Neutrophil (primary cell): ENCODE data around the gene C19orf85.

Experiments used
- H3K27ac ChIP-seq: fragments of 200-600 bp; sonication (generic); 2 replicates; pipeline ENCODE4 v1.5.1; 2016; ENCODE audit warnings: mild to moderate bottlenecking, moderate library complexity
- H3K27me3 ChIP-seq: fragments of 200-600 bp; sonication (generic); 2 replicates; pipeline ENCODE4 v1.6.0; 2016; ENCODE audit warnings: mild to moderate bottlenecking
- H3K36me3 ChIP-seq: fragments of 200-600 bp; sonication (generic); 2 replicates; pipeline ENCODE4 v1.5.1; 2017
- H3K4me1 ChIP-seq, 2 experiments: fragments of 200-600 bp in 1 of 2; sonication (generic) in 1 of 2; 1 replicate in 1 of 2; 2 replicates in 1 of 2; pipeline versions ENCODE4 v1.5.1 to v1.6.1; 2013 to 2016; ENCODE audit warnings: low read depth in 1 of 2, low read length in 1 of 2, mild to moderate bottlenecking in 1 of 2, moderate library complexity in 1 of 2; ENCODE audit not compliant: control insufficient read depth in 1 of 2, insufficient read depth in 1 of 2
- H3K4me3 ChIP-seq, 2 experiments: fragments of 200-600 bp in 1 of 2; sonication (generic) in 1 of 2; 1 replicate in 1 of 2; 2 replicates in 1 of 2; pipeline ENCODE4 v1.5.1; 2013 to 2016; ENCODE audit warnings: low read depth in 1 of 2, low read length in 1 of 2, mild to moderate bottlenecking in 1 of 2, moderate library complexity in 1 of 2
- H3K9me3 ChIP-seq: fragments of 200-600 bp; sonication (generic); 2 replicates; pipeline ENCODE4 v1.5.1; 2016
- TF ChIP-seq, protein P1 (sequence below): fragments of 200-600 bp; sonication (generic); IDR thresholded peaks from 2 replicates; pipeline ENCODE4 v1.5.1; 2016; ENCODE audit warnings: antibody characterized with exemption

C19orf85 gene

DNA sequence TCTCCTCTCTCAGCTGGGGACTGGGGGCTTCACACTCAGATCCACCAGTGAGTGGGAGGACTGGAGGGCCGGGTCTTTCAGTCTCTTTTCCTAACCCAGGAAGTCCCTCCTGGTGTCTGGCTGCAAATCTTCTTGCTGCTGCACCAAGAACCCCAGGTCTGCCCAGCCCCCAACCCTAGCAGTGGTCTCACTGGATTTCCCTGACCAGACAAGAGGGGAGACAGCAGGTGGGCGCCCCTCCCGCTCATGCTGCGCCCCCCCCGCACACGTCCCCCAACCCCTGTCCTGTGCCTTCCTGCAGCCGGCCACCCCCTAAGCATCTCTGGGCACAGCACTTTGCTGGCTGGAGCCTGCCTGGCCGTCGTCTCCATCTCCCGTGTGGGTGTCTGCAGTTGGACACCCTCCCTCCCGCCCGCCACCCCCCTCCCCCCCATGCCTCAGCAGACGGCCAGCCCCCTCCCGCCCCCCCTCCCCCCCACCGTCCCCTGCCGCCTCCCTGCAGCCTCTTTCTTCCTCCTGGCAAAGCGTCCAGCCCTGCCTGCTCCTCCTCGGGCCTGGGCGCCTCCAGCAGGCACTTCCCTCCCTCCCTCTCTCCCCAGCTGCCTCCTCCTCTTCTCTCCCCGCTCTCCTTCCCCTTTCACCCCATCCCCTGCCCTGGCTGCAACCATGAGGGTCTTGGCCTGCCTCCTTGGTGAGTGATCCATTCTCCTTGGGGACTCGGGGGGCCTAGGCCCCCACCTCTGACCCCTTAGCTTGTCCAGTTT lies 23.6 kb upstream of the C19orf85 start, which contains the start of gene SSC5D:
Gene SSC5D, plus strand, starts transcription at position 513 of the 764 bp plus-strand sequence. Its CDS starts 154 bp downstream, at position 667.
- Histone ChIP-seq H3K4me3 (no peak within 1 kb of the TSS), H3K4me1 (peaks cover 7 to 8% of the 10 kb centered on the region in 2 experiments), H3K36me3 (peaks cover 12% of the 10 kb centered on the region), H3K27me3 (peaks cover 91% of the 10 kb centered on the region), H3K27ac (no peak within 1 kb of the TSS), H3K9me3 (no peaks in the 10 kb centered on the region)
- TF ChIP-seq, protein P1, sequence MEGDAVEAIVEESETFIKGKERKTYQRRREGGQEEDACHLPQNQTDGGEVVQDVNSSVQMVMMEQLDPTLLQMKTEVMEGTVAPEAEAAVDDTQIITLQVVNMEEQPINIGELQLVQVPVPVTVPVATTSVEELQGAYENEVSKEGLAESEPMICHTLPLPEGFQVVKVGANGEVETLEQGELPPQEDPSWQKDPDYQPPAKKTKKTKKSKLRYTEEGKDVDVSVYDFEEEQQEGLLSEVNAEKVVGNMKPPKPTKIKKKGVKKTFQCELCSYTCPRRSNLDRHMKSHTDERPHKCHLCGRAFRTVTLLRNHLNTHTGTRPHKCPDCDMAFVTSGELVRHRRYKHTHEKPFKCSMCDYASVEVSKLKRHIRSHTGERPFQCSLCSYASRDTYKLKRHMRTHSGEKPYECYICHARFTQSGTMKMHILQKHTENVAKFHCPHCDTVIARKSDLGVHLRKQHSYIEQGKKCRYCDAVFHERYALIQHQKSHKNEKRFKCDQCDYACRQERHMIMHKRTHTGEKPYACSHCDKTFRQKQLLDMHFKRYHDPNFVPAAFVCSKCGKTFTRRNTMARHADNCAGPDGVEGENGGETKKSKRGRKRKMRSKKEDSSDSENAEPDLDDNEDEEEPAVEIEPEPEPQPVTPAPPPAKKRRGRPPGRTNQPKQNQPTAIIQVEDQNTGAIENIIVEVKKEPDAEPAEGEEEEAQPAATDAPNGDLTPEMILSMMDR: no peak

DNA sequence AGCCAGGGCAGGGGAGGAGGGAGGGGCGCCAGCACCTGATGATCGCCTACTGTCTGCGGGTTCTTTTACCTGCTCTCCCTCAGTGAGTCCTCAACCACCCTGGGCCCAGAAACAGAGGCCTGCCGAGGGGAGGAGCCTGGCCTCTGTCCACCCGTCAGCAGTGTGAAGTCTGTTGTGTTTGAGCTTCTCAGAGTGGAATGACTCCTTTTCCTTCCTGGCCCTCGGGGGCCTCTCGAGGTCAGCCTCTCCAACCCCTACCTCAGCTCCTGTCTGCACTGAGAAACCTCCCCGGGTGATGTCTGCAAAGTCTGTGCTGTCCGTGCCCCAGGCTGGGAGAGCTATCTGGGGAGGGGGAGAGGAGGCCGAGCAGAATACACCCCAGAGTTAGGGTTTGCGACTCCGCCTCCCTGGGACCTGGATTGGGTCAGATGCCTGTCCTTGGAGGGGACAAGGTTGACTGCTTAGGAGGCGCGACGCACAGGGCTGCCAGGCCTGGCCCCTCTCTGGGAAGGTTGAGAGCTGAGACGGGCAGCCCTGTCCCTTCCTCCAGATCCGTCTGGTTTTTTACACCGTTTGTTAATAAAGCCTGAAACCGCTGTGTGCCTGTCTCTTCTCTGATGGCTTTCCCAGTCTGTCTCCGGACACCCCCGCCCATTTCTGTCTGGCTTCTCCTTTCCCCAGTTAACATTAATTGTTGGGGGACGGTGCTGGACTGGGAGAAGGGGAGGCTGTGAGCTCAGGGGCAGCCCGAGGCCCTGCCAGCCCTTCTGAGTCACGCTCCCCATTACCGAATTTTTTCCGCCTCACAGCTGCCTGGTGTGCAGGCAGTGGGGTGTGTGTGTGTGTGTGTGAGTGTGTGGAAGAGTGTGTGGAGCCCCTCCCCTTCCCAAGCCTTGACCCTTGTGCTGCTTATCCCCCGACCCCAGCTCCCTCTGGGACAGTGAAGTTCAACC lies 22.7 kb upstream of the C19orf85 start:
- no peak overlapping the region for H3K4me3 ChIP-seq
- TF ChIP-seq, protein P1: no peak
- H3K4me1 ChIP-seq: peaks cover 7 to 8% of the 10 kb centered on the region in 2 experiments
- peaks cover 20% of the 10 kb centered on the region for H3K36me3 ChIP-seq
- H3K27me3 ChIP-seq: peaks cover 82% of the 10 kb centered on the region
- no peak overlapping the region for H3K27ac ChIP-seq
- no peaks in the 10 kb centered on the region for H3K9me3 ChIP-seq

DNA sequence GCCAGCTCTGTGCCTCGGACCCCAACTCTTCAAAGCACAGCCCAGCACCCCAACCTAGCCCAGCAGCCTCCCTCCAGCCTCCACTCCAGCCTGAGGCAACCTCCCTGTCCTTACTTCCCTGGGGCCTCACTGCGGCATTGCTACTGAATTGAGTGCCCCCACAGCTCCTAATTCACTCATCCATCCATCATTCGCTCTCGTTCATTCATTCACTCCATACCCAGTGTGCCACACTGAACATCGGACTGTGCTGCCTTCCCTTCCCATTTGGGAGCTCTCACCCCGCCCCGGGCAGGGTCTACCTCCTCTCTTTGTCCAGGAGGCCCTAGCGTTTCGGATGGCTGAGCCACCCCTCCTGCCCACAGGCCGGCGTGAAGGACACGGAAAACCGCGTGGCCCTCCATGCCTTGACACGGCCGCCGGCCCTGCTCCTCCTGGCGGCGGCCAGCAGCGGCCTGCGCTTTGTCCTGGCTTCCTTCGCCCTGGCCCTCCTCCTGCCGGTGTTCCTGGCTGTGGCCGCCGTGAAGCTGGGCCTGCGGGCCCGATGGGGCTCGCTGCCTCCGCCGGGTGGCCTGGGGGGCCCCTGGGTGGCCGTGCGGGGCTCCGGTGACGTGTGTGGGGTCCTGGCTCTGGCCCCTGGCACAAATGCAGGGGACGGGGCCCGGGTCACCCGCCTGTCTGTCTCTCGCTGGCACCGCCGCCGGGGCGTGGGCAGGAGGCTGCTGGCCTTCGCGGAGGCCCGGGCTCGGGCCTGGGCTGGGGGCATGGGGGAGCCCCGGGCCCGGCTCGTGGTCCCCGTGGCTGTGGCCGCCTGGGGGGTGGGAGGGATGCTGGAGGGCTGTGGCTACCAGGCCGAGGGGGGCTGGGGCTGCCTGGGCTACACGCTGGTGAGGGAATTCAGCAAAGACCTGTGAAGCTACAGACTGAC lies 21.8 kb upstream of the C19orf85 start:
- TF ChIP-seq, protein P1: no peak
- H3K4me3 ChIP-seq: no peak overlapping the region
- H3K36me3 ChIP-seq: peaks cover 30% of the 10 kb centered on the region
- peaks cover 73% of the 10 kb centered on the region for H3K27me3 ChIP-seq
- H3K4me1 ChIP-seq: peaks cover 7 to 8% of the 10 kb centered on the region in 2 experiments
- no peak overlapping the region for H3K27ac ChIP-seq
- no peaks in the 10 kb centered on the region for H3K9me3 ChIP-seq

DNA sequence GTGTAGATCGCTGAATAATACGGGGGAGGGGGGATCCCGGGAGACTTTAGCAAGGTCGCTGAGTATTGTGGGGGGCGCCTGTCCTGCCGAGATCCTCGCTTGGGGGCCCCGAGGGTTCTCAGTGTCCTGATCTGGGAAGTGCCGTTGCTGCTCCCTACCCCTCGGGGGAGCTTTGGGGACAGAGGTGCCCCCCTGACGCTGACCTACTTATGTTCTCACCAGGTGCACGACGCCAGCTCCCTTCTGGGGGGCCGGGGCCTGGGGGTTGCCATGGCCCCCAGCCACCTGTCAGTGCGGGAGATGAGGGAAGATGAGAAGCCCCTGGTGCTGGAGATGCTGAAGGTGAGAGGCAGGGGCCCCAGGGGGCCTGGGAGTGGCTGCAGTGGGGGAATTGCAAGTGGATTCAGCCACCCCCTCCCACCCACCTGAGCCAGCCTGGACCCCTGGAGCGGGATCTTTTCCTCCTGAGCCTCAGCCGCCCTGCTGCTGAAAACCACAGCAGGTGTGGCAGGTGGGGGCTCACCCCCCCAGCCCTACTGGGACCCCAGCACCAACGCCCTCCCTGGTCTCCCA lies 21.0 kb upstream of the C19orf85 start:
- Histone ChIP-seq H3K9me3 (no peaks in the 10 kb centered on the region), H3K4me3 (no peak overlapping the region), H3K27ac (no peak overlapping the region), H3K27me3 (peaks cover 65% of the 10 kb centered on the region), H3K36me3 (peaks cover 34% of the 10 kb centered on the region), H3K4me1 (peaks cover 7 to 8% of the 10 kb centered on the region in 2 experiments)
- TF ChIP-seq, protein P1: no peak
